NCI-H524 treated with DMSO at 0.1 percent for 48 hours (cell line): ENCODE measurements around the gene NDUFV1.

ENCODE experiments used
- DNase-seq: peaks from one replicate; lab custom pipeline; 2025; lab: John Stamatoyannopoulos, UW

Gene NDUFV1

DNA sequence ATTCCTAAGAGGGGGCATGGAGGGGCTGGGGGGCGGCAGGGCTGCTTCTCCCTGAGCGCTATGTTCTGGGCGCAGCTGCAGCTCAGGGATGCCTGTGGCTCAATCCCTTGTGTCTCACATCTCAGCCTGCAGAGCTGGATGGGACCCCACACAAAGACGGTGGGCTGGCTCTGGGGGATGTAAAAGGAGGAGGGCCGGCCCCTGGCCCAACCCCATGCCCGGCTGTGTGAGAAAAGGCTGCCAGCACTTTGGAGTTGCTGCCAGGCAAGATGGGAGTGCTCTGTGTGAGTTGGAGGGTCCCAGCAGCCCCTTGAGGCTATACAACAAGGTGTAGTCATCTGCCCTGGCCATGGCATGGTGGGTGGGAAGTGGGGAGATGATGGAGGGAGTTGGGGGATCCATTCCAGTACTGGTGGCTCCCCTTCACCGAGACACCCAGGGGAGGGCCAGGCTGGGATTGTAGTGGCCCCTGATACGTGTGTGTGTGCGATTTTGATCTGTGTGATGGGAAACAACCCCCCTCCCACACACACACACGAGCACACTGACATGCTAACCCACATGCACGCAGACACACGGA lies 34.1 kb downstream of the NDUFV1 start:
- no peak for DNase-seq

DNA sequence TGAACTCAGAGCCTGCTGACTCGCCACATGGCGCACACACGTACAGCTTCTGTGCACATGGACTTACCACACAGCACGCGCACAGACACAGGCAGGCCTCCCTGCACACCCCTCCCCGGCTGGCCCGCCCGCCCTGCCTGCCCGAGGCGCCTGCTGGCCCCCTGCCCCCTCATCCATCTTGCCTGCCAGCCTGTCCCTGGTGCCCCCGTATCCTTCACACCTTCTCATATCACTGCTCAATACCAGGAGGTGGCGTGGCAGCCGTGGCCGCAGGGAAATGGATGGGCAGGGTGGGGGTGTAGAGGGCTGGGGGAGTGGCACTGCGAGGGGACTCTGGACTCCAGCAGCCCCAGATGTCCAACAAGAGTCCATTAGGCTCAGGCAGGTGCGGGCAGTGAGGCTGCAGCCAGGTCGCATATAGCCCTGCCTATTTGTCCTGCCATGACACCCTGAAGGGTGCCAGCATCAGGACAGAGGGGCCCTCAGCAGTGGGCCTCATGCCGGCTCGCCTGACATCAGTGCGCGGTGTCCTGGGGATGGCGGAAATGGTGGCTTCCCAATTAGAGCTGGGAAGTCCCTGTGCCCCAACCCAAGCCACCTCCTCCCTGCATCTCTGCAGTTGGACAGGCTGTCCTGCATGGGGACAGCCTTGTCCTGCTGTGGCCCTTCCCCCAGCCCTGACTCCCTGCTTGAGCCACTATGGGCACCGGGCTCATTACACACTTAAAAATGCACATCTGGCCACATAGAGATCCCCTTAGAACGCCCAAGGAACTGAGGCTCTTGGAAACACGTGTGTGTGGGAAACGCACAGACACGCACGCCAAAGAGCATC lies 34.8 kb downstream of the NDUFV1 start:
- DNase-seq, result no peak

DNA sequence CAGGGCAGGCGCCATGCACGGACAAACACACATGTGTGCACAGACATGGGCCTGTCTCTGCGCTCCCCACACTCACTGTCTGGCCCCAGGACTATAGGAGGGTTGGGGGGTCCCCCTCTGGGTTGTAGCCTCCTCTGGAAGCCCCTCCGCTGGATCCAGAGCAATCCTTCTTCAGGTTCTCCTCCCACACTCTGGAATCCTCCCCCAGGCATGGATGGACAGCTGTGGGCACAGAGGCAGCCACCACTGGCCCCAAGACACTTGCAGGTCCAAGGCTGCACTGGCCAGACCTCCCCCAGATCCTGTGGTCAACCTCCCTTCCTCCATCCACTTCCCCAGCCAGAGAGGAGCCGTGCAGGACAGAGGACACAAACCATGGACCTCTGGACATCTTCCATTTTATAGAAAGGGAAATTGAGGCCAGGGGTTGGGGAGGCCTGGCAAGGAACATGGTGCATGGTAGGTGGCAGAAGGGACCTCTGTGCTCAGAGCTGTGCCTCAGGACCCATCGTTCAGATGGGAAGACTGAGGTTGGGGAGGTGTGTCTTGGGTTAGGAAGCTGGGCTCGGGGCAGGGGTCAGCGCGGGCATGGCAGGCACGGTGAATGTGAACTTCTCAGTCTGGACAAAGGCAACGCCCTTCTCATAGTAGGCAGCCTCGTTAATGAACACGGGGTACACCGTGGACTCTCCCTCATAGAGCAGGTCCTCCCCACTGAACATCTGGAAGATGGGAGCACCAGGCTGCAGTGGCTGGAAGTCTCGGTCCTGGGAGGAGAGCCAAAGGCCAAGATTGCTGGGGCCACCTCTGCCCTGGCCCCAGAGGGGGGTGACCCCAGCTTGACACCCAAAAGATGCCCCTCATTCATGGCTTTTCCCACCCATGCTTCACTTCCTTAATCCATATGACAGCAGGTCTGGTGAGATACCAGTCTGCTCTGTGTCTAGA lies 35.7 kb downstream of the NDUFV1 start:
- no peak for DNase-seq

DNA sequence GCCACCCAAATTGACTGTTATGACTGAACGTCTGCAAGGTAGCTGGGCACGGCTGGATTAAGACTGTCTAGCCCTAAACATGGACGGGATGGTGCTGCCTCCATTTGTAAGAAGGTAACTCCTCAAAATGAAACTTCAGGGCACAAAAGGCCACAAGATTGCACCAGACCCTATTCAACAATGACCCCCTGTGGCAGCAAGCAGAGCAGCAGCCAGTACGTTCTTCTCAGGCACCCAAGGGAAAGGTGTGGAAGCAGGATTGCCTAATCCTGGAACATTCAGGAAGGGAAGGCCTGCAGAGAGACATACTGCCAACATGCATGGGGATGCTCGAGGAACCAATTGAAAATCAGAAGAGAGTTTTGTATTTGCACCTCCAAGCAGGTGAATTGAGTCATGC lies 37.3 kb downstream of the NDUFV1 start:
- DNase-seq, result no peak

DNA sequence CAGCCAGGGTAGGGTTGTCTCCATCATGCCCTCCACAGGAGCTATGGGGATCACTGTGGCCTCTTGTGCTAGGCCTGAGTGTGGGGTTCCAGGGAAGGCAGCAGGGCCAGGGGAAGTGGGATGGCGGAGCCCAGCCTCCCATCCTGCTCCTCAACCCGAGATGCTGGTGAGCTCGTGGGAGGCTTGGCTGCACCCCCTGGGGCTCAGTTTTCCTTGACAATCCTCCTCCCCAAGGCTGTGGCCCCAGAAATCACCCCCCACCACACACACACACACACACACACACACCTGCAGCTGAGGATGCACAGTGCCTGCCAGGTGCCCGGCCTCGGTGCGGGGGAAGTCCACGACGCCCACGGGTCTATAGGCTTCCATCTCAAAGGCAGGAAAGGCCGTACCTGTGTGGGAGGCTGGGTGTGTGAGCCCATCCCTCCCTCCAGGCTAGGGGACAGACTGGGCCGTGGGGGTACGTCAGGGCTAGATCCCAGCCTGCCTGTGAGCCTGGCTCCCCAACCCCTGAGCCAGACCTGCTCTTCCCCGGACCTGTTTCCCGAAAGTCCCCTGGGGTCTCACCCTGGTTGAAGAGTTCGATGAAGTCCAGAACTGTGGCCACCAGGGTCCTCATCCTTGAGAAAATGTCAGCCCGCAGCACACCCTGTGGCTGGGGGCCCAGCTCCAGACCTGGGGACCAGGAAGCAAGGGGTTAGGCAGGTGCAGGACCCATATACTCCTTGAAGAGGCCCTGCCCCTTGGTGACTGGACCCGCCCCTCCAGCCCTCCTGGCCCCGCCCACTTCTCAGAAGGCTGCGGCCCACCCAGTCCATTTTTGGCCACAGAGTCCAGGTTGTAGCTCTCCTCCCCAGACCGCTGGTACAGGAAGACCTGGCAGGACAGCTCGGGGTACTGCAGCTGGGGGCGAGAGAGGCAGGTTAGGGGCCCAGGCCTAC lies 38.0 kb downstream of the NDUFV1 start:
- DNase-seq, result no peak

DNA sequence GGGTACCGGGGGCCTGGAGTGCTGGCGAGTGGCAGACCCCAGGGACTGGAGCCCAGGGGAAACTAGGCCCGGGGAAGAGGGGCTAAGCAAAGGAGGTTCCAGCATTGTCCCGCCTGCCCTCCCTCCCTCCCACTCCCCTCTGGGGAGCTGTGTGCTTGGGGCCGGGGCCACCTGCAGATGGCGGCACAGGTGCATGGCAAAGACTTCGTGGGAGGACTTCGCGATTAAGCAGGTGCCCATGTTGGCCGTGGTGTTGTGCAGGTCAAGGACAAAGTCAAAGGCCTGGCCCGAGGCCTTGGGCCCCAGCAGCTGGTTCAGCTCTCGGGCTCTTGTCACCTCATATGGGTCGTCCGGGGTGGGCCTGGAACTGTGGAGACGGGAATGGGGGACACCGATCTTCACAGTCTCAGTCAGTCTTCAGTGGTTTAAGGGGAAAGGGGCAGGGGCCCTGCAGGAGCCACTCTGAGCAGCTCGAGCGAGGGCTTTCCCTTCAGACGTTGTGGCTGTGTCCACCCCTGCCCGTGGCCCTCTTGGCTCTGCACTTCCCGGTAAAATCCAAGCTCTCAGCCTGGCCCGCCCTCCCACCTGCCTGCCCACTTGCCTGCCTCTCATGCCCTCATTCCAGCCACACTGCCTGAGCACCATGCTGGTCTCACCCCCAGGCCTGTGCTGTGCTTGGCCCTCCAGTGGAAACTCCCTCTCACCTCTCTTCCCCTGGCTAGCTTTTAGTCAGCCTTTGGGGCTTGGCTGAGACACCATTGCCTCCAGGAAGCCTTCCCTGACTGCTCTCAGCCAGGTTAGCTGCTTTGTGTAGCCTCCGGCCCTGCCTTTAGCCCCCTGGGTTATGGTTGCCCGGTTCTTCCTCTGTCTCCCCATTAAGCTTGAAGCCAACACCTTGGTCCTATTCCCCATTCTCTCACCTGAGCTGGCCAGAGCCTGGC lies 39.1 kb downstream of the NDUFV1 start:
- DNase-seq, result no peak

DNA sequence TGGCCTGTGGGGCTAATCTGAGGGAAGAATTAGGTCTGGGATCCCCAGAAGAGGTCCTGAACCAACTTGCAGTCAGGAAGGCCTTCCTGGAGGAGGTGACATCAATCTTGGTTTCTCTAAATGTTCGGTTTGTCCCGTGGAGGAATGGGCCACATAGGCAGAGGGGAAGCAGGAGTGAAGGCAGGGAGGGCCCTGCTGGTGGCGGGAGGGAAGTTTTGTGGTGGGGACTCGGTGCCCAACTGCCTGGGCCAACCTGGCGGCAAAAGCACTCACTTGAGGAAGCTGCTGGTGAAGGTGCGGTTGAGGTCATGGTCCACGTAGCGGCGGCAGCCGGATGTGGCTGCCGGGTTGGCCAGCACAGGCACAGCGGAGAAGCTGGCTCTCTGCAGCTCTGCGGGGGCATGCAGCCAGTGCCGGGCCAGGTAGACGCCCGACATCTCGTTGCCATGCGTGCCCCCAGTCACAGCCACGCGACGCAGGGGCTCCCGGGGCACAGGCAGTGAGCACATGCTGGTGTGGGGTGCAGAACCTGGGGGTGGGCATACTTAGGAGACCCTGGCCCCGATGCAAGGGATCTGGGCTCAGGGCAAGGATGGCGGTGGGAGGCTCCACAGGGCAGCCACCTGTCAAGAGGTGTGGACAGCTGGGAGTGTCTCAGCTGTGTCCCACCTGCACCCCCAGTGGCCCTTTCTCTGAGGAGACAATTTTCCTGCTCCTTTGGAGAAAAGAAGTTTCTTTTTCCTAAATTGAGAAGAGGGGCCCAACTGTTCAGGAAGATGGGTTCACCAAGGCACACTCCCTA lies 40.0 kb downstream of the NDUFV1 start:
- DNase-seq, result no peak

DNA sequence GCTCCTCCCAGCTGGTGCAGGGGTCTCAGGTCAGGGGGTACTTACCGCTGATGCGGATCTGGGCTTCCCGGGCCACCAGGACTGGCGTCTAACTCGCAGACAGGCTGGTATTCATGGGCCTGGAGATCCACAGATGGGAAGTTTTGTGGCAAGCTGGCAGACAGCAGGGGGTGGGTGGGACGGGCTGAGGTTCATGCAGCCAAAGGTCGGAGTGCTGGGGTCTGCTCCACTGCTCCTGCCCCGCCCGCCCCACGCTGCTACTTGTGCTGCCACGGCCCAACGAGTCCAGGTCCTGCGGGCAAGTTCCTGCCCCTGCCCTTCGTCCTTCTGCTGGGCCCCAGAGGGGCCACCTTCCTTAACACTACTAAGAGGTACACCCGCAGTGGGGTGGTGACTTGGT lies 40.7 kb downstream of the NDUFV1 start:
- no peak for DNase-seq

DNA sequence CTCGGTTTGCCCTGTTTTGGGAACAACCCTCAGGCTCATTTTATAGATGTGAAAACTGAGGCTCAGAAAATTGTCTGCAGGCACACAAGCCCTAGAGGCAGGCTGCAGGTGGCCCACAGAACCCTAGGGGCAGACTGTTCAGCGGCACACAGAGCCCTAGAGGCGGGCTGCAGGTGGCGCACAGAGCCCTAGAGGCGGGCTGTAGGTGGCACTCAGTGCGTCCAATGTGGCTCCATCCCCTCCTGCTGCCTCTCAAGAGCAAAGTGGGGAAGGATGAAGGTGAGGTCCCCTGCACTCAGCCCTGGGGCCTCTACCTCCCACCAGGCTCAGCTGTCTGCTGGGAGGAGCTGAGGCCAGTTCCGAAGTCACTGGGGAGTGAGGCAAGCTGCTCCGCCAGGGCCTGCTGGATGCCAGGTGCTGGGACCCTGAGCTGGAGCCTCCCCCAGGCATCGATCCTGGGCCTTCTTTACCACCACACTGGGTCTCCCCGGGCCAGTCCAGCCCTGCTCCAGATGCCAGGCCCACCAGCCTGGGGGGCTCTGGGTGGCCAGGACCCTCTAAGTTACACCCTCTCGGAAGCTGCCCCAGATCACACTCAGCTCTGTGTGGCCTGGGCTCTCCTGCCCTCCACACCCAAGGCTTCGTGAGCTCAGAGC lies 41.5 kb downstream of the NDUFV1 start:
- no peak for DNase-seq

DNA sequence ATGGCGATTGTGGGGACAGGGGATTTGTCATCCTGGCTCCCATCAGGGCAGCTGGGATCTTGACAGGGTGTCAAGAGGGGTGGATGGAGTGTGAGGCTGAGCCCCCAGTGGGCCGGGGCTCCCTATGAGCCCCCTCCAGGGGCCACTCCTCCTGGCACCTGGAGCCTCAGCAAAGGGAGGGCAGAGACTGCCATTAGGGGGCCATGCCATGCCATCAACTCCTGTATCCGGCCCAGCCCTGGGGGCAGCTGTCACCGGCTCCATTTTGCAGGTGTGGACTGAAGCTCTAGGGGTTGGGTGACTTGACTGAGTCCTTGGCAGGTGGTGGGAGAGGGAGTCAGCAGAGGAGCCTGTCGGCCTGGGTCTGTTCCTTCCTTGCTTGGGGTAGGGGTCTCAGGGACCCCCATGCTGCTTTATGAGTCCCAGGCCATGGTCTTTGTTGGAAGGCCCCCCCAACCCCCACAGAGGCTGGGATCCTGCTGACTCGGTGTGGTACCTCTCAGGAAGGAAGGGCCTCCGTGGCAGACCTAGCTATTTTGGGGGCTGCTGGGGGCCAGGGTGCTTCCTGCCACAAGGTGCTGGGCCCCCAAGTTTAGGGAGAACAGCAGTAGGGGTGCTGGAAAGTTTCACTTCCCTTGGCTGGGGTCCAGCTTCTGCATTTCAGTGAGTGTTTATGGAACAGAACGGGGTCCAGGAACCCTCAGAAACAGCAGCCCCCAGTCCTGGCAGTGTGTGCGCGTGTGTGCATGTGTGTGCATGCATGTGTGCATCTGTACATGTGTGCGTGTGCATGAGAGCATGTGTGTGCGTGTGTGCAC lies 42.3 kb downstream of the NDUFV1 start:
- no peak for DNase-seq

DNA sequence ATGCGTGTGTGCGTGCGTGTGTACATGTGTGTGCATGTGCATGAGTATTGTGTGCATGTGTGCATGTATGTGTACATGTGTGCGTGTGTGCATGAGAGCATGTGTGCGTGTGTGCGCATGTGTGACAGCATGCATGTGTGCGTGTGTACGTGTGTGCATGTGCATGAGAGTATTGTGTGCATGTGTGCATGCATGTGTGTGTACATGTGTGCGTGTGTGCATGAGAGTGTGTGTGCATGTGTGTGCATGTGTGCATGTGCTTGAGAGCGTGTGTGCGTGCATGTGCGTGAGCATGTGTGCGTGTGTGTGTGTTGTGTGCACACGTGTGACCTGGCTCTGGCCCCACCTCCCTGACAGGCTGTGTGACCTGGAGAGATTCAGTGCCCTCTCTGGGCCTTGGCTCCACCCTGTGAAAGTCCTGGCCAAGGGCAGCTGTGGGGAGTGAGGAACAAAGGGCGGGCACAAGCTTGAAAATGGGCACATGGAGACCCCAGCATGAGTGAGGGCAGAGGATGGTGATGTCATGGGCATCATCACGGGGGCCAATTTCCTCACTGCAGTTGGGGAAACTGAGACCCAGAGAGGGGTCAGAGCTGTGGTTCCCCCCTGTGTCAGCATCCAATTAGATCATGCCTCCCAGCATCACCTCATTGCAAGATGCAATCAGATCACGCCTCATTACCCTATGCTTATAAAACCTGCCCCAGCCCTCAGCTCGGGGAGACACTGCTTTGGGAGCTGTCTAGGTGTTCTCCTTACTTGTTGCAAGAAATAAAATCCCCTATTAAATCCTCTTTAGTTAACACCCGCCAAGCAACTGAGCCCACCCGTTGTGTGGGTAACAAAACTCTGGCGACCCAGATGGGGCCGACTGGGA lies 43.1 kb downstream of the NDUFV1 start:
- no peak for DNase-seq

DNA sequence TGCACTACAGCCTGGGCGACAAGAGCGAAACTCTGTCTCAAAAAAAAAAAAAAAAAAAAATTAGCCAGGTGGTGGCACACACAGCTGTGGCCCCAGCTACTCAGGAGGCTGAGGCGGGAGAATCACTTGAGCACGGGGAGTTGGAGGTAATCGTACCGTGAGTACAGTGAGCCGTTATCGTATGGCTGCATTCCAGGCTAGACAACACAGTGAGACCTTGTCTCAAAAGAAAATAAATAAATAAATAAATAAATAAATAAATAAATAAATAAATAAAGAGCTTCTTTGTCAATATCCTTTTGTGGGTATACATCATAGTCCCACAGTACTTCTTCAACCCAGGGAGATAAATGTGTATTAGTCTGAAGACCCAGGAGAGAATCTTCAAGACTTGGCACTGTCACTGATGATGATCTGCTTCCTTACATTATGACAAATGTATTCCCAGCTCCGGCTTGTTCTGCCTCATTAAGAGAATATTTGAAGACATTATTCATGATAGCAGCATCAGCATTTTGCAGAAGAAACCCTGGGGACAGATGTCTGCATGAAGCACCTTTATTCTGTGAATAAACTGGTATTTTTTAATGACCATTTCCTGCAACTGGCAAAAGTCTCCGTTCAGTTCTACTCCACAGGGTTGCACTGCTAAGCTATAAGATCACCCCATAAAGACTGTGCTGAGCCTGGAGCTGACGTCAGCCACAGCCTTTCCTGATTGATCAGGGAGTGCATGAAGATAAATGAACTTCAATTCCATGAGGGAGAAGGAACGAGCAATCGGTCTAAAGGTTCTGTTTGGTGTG lies 45.4 kb downstream of the NDUFV1 start:
- no peak for DNase-seq

DNA sequence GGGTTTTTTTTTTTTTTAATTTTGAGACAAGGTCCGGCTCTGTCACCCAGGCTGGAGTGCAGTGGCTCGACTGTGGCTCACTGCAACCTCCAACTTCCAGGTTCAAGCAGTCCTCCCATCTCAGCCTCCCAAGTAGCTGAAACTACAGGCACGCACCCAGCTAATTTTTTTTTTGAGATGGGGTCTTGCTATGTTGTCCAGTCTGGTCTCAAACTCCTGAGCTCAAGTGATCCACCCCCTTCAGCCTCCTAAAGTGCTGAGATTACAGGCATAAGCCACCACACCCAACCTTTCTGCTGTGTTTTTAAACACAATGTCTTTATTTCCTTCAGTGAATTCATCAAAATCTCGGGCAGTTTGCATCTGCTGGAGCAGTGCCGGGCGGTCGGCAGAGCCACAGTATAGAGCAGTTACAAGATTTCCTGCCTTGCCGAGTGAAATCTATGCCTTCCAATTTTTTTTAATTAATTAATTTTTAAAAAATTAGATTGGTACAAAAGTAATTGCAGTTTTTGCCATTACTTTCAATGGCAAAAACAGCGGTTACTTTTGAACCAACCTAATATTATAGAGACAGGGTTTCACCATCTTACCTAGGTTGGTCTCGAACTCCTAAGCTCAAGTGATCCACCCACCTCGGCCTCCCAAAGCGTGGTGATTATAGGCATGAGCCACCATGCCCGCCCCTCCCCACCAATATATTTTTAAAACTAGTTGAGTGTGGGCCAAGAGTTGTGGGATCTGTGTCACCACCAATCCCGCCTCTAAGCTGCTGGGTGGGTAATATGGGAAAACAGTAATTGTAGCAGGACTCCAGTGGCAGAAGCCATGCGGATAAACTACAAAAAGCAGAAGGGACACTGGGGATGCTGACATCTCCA lies 46.5 kb downstream of the NDUFV1 start:
- DNase-seq, result no peak

DNA sequence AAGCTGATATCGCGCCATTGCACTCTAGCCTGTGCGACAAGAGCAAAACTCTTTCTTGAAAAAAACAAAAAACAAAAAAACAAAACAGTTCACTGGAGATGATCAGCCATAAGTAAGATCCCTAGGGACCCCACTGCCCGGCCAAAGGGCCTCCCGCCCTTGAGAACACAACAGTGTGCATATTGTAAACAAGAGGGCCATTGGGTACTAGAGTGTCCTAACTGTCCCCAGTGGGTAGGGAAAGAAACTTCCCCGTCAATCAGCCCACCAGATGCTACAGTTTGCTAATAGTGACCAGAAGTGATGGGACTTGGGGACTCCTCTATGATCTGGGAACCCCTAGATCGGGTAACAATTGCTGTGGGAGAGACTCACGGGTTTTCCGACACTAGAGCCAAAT lies 47.5 kb downstream of the NDUFV1 start:
- no peak for DNase-seq

DNA sequence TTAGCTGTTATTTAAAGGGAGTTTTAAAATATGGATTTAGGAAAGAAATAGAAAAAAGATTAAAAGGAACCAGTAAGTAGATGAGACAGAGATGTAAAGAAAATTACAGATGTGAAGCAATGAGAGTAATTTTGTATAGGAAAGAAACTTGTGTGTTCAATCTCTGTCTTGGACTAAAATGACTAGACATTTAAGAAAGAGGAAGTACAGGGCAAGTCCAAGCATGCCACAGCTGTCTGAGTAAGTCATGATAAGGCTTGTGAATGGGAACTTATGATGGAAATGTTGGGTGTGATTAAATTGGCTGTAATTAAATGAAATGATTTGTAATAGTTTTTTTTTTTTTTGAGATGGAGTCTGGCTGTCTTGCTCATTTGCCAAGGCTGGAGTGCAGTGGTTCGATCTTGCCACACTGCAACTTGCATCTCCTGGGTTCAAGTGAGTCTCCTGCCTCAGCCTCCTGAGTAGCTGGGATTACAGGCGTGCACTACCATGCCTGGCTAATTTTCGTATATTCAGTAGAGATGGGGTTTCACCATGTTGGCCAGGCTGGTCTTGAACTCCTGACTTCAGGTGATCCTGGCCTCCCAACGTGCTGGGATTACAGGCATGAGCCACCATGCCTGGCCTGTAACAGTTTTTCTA lies 49.7 kb downstream of the NDUFV1 start:
- no peak for DNase-seq
